Urothelium cell line (cell line): Measurements from ENCODE around the gene DROSHA.

Experiments used
- DNase-seq: peaks from one replicate; pipeline ENCODE4 v3.0.0; 2011; ENCODE audit warnings: low spot score, mixed read lengths
- FAIRE-seq: peaks from 2 replicates; lab custom pipeline; 2011; peaks lifted over from hg19 to GRCh38; lab: Jason Lieb, UNC

The DROSHA gene

DNA sequence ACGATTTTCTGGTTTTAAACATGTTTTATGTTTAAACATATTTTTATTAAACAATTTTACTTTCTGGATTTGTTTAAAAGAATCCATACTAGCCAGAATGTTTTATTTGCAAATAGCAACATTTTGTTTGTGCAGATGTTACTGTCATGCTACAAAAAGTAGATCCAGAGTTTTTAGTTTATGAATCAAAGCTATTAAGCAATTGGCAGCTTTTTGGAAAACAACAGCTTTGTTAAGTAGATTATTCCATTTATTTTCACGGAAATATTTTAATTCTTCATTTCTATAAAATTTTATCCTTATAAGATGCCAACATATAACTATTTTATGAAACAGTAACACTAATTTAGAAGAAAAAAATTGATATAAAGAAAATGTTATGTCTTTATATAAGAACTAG is 60.9 kb downstream of the DROSHA start:
- FAIRE-seq (no peak), DNase-seq (no peak)

DNA sequence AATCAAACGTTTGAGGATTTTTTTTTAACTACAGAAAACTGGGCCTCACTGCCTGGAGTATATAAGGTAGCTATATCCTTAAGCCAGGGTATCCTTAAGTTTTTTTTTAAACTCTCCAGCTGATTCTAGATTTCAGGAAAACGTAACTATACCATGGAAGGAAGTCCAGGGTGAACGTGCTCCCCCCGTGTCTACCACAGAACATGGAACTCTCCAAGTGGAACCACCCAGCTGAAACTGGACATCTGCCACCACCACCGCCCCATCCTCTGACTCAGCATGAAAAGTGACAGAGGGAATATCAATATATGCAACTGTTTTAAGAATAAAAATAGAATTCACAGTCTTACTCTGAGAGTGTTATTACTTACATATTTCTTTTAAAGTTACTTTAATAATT is 61.3 kb downstream of the DROSHA start:
- DNase-seq (no peak), FAIRE-seq (no peak)

DNA sequence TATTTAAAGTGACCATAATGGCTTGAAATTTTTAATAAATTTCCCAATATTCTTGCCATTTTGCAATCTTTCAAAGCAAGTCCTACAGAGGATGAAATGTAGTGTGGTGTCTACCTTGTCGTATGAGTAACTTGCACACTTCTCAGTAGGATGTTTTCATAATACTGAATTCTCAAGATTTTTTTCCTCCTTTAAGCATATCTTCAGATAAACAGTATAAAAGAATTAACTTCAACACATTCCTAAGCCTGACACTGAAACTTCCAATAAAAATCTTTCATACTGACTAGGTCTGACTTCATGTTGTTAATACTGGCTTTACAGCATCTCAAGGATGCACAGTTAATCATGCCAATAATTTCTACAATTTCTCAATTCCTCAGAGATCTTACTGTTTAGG is 62.0 kb downstream of the DROSHA start:
- DNase-seq, result no peak
- FAIRE-seq, result no peak

DNA sequence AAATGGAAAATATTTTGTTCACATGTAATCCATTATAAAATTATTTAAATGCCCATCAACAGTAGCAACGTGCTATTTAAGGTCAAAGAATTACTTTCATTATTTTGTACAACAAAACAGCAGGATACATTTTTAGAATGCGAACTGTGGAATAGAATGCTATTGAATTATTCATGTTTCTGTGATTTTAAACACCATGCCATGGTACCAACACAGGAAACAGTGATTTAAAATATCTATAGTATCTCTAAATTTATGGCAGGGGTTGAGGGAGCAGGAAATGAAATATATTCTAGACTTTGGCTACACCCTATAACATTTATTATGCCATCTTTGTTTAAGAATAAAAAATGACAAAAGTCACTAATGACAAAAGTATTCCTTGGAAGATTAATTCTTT is 62.4 kb downstream of the DROSHA start:
- no peak for FAIRE-seq
- DNase-seq, result no peak

DNA sequence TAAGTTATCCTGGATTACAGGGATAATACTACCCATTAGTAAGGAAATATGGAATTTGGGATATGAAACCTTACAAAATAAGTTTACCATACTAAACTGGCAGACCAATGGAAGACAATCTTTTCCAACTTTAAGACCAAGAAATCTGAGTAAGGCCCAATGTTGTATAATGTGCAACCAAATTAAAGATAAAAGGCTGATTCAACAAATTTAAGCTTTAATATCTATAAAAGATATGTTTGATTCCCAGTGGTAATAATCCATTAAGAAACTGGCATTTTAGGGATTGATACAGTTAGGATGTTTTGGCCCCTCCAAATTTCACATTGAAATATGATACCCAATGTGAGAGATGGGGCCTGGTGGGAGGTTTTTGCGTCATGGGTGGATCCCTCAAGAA is 66.6 kb downstream of the DROSHA start:
- FAIRE-seq (no peak), DNase-seq (no peak)

DNA sequence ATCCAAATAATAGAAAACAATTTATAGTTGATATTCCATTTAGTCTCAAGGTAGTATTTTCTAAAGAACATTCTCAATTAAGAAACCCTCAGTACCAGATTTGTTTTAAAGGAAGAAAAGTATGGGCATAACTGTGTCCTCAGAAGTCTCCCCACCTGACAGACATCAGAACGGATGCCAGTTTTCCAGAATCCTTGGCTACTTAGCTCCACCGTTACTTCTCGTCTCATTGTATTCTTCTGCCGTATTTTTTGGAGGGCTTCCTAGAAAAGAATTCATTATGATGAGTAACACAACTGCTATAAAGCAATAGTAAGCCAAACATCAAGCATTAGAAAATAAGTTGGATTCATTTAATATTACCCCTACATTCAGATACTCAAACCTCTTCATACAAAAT is 67.8 kb downstream of the DROSHA start:
- FAIRE-seq (no peak), DNase-seq (no peak)

DNA sequence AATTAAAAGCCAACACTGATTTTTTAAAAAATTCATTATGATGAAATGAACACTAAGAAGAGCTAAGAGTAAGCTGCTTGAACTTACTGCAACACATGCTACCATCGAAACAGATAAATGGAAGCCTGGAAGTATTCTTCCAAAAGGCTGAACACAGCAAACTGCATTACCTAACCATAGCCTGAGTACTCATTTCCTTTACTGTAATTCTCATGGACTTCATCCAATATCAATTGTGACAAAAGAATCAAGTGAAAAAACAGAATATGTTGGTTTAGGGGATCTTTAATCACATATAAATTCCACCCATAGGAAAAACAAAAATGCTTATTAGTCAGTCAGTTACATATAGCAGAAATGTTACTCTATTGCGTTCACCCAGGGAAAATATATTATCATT is 68.5 kb downstream of the DROSHA start:
- DNase-seq, result no peak
- FAIRE-seq, result no peak

DNA sequence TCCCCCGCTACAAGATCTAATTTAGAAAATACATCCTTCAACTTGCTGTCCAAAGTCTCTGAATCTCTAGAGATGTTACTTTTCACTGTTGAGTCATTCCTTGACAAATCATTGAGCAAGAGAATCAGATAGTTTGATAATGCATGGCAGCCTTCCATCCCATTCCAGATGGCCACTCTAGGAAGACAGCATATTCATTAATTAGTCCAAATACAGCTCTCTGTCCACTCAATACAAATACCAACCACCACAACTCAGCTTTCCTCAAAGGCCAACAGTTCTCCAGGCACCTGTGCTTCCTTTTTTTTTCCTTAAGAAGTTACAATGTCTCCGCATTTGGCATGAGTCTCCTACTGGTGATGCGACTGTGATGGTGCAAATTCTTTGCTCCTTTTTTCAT is 72.3 kb downstream of the DROSHA start:
- no peak for DNase-seq
- no peak for FAIRE-seq

DNA sequence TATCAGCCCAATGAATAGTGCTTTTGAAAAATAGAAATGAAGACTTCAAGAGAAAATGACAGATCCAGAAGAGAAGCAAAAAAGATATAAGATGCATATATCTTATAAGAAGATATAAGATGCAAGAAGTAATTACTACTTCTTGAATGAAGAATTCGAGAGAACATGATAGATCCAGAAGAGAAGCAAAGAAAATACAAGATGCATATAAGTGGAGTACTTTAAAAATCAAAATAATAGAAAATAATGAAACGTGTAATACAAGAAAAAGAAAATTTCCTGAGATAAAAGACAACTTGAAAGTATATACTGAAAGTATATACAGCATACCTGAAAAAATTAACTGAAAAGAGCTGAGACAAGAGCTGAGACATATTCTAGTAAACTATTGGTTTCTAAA is 76.7 kb downstream of the DROSHA start:
- FAIRE-seq (no peak), DNase-seq (no peak)

DNA sequence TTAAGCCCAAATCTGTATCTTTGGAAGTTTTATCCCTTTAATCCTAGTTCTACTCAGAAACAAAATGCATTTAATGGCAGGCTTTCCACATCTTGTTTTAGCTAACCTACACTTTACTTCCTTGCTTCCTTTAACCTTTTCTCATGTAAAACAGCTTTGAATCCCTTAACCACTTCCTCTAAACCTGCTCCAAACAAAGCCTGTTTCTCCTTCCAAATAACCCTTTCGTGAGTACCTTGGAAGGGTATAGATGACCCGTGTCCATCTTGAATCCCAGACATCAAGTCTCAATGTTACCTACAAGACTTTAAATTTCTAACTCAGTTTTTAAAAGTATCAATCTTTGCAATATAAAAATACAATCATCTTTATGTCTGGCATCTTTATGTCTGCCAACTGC is 78.4 kb downstream of the DROSHA start:
- FAIRE-seq (no peak), DNase-seq (no peak)

DNA sequence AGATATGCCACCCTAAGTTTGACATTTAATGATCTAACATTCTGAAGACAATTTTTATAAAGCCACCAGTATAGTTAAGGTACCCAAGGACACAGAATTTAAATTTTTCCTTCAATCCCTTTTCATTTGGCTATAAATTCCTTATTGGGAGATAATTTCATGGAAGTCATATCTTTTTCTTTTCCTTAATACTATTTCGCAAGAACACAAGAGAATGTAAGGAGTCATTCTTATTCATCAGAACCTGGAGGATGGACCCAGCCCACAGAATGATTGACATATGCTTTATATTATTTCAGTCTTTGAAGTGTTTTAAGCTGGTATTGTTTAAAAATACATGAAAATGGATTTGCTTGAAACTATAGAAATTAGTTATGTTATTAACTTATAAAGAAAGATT is 79.6 kb downstream of the DROSHA start:
- DNase-seq, result no peak
- no peak for FAIRE-seq

DNA sequence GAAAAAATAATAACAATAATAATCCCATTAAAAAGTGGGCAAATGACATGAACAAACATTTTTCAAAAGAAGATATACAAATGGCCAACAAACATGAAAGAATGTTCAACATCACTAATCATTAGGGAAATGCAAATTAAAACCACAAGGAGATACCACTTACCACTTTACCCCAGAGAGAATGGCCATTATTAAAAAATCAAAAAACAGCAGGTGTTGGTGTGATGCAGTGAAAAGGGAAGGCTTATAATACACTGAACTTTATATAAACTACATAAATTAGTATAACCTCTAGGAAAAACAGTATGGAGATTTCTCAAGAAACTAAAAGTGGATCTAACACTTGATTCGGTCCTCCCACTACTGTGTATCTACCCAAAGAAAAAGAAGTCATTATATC is 81.9 kb downstream of the DROSHA start:
- no peak for FAIRE-seq

DNA sequence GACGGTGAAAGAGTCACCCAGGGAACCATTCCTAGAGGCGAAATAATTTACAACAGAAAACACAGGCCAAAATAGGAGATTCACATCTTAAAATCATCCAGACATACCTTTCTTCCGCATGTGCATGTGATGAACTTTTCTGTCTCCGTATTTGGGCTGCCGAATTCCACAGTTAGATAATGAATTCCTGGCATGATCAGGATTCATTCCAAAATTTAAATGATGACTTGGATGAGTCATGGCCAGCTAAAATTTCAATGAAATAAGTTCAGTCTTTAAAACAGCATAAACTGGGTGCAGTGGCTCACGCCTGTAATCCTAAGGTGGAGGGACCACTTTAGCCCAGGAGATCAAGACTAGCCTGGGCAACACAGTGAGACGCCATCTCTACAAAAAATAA is 82.7 kb downstream of the DROSHA start:
- DNase-seq, result peak; percentile 9
- FAIRE-seq, result no peak

More for the DNA sequence above, 81.9 kb downstream of the DROSHA start:
- DNase-seq, result no peak

DNA sequence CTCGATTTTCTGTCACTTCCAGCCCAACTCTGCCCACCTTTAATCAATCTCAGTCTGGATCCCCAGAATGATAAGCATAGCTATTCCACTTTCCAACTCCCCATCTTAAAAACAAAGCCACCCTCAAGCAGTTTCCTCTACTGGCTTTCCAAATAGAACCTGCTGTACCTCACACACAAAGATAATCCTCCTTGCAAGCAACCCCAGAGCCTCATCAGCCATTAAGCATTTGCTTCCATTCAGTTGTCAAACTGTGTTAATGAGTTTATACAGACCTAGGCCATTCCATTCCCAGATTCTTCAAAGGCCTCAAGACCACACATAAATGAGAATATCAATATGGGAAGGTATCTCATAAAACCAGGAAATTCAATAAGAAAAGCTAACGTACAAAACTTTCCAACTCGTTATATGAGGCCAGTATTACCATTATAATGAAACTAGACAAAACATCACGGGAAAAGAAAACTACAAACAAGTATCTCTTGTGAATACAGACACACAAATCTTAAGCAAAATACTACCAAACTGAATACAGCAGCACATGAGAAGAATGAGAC is 86.8 kb downstream of the DROSHA start:
- FAIRE-seq (no peak), DNase-seq (no peak)

DNA sequence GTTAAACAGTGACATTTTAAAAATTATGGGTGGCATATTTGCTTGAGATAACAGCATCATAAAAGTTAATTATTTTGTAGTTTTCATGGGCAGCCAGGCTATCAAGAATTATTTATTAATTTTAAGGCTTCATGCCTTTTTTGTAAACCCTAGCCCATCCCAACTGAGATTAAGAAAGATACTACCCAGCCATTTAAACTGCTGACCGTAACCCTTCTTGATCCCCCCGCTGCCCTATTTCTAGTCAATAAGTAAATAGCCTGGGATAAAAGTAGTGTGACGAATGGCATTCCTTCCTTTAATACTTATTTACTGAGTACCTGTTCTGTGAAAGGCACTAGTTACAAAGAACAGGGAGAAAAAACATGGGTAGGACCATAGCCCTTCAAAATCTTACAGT is 88.3 kb downstream of the DROSHA start:
- no peak for FAIRE-seq
- DNase-seq, result no peak

DNA sequence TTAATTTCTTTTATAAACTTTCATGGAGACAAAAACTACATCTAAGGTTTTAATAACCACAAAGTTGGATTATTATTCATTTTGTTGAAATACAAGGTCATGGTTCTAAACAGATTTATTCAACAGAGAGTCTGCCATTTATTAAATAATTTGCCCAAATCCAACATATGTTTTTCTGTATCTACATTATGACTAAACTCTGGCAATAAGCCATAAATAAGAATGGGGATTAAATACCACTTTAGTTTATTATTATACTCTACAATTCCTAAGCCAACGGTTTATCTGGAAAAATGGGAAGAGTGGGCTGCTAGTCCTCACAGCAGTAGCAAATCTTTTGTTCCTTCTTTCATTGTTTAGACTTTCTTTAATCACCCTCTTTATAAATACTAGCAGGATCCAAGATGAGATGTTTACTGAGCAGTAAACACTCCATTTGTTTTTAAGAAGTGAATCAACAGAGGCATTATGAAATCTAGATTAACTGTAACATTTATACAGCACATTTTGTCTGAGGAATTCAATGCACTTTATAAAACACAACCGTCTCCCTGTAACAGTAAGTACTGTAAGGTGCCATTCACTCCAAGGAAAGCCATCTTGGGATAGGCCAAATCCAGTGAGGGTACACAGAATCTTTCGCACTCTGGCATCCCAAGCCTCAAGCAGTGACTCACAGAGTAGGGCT is 89.7 kb downstream of the DROSHA start:
- DNase-seq (no peak), FAIRE-seq (no peak)

DNA sequence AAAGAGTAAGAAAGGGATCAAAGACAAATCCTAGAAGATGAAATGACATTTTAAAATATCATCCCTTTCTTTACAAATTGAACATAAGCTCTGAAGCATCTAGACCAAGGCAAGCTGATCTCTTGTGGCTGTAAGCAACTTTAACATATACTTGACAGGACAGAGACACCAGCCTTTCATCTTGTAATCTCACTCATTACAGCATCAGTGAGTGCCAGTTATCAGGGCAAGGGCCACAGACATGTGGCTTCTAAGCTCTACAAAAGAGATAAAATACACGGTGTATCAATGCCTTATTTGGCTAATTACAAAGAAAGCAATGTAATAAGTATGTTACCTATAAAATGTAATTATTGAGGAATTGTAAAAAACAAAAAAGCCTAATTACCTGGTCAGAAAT is 95.0 kb downstream of the DROSHA start:
- no peak for FAIRE-seq
- DNase-seq, result no peak

DNA sequence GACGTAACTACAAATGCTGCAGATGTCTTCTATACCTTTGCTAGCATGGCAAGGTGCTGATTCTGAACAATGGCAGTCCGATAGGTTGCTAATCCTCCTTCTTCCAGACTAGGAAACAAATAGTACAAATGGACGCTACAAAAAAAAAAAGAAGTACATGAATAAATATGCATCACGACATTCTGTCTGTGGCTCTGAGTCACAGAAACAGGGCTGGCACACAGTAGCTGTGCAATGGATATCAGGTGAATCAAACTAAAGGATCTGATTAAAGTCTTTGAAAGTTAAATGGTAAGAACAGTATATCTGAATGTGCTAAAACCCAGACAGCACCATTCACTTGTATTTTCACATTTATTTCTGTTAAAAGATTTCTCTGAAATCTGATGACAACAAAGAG is 96.2 kb downstream of the DROSHA start:
- FAIRE-seq, result no peak
- DNase-seq, result no peak

DNA sequence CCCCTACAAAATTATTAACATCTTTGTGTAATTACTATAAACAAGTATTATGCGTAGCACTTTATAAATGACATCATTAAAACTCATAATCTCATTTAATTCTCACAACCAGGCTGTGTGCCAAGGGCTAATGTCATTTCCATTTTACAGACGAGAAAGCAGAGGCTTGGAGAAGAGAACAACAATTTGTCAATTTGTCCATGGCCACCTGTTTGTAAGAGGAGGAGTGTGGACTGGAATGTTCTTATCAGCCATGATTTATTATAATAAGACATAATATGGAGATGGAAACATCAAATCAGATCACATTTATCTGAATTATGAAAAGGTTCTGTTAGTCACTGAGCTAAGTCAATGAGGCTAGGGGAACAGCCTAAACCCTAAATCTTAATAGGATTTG is 97.0 kb downstream of the DROSHA start:
- FAIRE-seq, result no peak
- DNase-seq, result no peak

DNA sequence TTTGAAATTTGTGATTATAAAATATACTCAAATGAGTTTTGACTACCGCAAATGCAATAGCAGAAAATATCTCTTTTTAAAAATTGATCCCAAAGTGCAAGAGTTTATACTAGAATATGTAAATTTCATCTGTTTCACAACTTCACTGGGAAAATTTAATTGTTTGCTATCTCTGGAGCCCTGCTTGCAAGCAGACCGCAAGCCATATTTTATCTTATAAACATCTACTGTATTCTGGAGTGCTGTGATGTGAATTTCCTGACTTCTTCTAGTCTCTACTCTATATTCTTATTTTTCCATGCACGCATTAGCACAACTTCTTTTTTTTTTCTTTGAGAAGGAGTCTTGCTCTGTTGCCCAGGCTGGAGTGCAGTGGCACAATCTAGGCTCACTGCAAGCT is 98.7 kb downstream of the DROSHA start:
- FAIRE-seq, result no peak
- DNase-seq, result no peak

DNA sequence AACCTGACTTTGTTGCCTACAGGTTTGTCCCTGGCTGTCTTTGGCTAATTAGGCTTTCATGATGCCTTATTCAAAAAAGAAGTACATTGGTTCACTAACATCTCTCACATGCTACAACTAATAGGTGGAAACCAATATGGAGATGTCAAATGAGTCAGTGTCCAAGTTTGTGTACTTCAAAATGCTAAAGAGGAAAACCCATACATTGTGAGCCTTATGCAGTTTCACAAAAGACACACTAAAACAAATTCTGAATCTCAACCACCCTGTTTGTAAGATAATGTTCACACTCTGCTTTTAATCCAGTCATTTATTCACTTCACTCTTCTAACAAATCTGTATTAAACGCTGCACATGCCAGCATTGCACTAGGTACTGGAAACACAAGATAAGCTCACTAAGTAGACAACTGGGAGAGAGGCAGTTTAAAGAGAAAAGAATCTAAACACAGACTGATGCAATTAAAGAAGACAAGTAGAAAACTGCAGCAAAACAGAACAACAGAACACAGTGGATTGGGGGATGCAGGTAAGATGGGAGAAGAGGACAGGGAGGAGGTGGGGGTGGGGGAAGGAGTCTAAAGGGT is 104.1 kb downstream of the DROSHA start:
- no peak for FAIRE-seq
- DNase-seq, result no peak

DNA sequence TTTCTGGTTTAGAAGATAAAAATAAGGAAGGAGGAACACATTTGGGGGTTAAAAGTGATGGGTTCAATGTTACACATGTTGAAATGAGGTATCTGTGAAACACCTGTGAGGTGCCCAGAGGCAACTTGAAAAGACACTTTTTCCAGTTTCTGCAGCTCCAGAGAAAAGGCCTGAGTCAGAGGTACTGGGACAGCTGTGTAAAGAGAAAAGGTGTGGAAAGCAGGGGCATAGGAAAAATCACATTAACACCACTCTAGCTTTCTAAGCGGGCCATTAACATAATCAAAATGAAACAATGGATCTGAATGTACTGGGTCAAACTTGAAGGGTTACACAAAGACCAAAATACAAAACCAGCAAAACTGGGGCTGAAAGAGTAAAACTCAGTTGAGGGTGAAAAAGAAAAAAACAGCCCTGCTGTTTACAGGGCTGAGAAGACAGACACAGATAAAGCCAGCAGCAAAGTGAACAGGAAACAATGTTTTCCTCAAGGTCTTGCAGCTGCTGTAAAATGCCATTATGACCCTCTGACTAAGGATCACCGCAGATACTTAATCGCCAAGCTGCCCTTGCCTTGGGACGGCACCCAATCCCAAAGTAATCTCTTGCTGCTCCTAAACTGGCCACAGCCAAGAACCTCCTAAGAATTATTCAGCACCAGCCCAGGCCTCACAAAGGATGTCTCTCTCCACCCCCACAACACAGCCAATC is 104.7 kb downstream of the DROSHA start:
- FAIRE-seq, result peak; percentile 46
- DNase-seq, result no peak
